ENCODE measurements around the gene THBD.

Gene THBD

DNA sequence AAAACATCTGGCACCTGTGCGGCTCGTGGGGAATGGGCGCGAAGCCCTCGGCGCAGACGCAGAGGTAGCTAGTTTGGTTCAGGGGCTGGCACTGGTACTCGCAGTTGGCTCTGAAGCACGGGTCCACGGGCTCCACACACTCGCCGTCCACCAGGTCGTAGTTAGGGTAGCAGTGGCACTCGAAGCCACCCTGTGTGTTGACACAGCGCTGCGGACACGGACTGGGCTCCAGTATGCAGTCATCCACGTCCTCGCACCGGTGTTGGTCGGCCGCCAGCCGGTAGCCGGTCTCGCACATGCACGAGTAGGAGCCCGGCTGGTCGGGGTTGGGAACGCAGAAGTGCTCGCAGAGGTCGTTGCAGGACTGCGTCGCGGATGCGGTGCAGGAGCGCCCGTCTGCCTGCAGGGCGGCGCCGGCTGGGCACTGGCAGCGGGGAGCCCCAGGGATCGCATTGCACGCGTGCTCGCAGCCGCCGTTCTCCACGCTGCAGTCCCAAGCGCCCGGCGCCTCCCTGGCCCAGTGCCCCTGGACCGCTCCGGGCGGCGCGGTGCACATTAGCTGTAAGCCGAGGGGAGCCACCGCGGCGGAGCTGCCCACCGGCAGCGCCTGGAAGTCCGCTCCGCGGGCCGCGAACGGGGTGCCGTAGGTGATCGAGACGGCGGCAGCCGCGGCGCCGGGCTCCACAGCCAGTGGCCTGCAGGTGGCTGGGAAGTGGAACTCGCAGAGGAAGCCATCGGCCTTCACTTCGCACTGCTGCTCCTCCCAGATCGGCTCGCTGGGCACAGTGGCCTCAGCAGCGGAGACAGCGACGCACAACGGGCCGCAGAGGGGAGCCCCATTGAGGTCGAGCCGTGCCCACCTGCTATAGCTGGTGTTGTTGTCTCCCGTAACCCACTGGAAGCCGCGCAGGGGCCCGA, 930 bp downstream of the THBD start:
- no peak for TF ChIP-seq CTCF (IDR thresholded peaks at IDR 0.05; ENCODE audit: extremely low read depth, missing control alignments)
- no peak for DNase-seq (ENCODE audit: low spot score)

DNA sequence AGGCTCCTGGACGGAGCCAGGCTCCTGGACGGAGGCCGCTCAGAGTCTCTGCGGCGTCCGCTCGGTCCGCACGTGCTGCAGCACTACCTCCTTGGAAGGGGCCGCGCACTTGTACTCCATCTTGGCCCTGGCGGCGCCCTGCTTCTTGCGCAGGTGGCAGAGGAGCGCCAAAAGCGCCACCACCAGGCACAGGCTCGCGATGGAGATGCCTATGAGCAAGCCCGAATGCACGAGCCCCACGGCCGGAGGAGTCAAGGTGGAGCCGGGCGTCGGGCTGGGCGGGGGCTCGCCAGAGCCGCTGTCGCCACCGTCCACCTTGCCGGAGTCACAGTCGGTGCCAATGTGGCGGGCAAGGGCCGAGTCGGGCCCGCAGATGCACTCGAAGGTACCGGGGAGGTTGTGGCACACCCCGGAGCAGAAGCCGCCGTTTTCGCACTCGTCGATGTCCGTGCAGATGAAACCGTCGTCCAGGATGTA, 1.7 kb downstream of the THBD start:
- no peak for DNase-seq (ENCODE audit: low spot score)
- TF ChIP-seq CTCF (IDR thresholded peaks at IDR 0.05; ENCODE audit: extremely low read depth, missing control alignments), result no peak

DNA sequence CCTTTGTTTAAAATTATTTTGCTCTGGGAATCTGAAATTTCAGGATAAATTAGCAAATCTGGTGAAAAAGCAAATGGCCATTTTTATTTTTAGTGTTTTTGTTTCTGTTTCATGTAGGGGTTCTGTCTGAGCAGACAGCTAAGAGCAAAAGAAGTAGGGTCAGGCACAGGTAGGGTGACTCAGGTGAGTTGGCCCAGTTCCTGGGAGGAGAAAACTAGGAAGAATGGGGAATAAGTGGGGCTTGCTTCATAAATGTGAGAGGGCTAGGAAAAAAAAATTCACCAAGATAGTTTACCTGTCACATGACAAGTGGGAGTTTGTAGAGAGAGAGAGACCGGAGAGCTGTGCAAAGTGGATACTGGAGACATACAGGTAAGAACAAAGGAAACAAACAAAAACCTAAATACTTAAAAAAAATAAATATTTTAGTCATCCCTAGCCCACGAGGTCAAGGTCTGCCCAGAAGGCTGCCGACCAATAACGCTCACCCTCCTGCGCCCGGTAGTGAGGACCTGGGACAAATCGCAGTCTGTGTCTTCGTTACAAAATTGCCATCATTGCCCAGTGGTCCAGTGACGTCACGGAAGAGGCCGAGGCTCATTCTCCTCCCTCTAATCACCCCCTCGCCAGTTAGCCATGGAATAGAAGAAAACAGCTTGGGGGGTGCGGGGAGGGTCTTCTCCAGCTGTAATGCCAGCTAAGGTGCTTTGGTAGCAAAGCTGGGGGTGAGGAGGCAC, 2.3 kb downstream of the THBD start:
- no peak for DNase-seq (ENCODE audit: low spot score)
- no peak for TF ChIP-seq CTCF (IDR thresholded peaks at IDR 0.05; ENCODE audit: extremely low read depth, missing control alignments)

DNA sequence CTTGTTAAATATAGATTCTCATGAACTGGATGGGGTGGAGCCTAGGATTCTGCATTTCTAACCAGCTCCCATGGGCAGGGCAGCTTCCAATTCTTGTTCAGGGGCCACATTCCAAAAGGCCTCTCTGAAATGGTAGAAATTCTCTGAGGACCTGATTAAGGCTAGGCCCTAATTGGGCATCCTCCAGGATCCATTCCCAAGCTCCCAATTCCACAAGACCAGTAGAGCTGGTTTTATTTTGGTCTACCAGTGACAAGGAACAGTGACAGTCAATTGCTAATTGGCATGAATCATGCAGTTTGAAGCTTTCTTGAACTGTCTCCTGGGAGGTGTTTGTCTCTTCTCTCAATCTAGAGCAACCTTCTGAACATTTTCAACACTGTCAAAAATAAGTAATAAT, 3.0 kb downstream of the THBD start:
- no peak for TF ChIP-seq CTCF (IDR thresholded peaks at IDR 0.05; ENCODE audit: extremely low read depth, missing control alignments)
- no peak for DNase-seq (ENCODE audit: low spot score)

GRCh38 chr20:23043376-23043775, 6.1 kb downstream of the THBD start:
- no peak for TF ChIP-seq CTCF (IDR thresholded peaks at IDR 0.05; ENCODE audit: extremely low read depth, missing control alignments)
- no peak for DNase-seq (ENCODE audit: low spot score)

DNA sequence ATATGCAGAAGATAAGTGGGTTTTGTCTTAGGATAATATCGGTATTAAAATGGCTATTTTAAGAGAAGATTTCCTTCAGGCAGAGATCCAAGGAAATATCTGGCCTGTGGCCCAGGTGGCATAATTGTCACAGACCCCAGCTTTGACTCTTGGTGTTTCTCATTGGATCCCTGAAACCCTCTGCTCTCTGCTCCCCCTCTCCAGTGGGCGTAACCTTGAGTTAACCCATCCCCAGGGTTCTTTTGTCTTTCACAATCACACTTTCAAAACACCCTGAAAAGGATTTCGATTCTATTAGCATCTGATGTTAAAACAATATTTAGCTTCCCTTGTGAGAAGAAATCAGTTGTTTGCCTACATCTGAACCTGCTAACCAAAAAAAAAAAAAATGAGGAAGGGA, 7.2 kb downstream of the THBD start:
- TF ChIP-seq CTCF (IDR thresholded peaks at IDR 0.05; ENCODE audit: extremely low read depth, missing control alignments), result no peak

More for the DNA sequence above, 7.2 kb downstream of the THBD start:
- no peak for DNase-seq (ENCODE audit: low spot score)
